ENCODE results near the gene BTG2. TPM values are rescaled to one million over a fixed set of nuclear protein-coding genes. Genes with fewer than 3 reads are reported as not detected.
A peak's percentile ranks its signal among the peaks of the same experiment; 100 is the strongest.

The BTG2 gene
- polyA plus RNA-seq, 2 donors = 9.4 to 27.3 TPM

DNA sequence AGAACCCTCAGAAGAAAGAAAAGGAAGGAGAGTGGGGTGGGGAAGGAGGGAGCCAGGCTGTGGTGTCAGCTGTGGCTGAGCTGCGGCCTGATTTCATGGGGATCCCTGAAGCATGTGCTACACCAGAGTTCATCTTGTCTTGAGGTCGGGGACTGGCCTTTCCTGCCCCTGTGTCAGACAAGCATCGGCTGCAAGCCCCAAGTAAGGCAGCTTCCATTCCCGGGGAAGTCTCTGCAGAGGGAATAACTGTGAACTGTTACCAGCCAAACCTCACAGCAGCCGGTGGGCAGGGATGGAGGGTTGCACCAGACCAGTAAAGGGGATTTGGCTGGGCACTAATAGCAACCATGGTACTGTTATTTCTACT lies 35.7 kb upstream of the BTG2 start:
- Histone ChIP-seq H3K4me3 (ENCODE audit: low read depth in 1 of 2, low read length in 2 of 2) (no peak overlapping the region), H3K36me3 (ENCODE audit: control insufficient read depth in 2 of 2, insufficient read depth in 2 of 2, low read length in 1 of 2) (no peaks in the 10 kb centered on the region), H3K9me3 (ENCODE audit: control insufficient read depth in 2 of 2, insufficient read depth in 1 of 2, low read depth in 1 of 2, low read length in 1 of 2) (no peaks in the 10 kb centered on the region), H3K27me3 (ENCODE audit: control insufficient read depth in 1 of 2, insufficient read depth in 2 of 2, low read length in 2 of 2) (no peaks in the 10 kb centered on the region), H3K4me1 (ENCODE audit: control insufficient read depth in 2 of 2, insufficient read depth in 2 of 2, low read length in 1 of 2) (peaks cover 3 to 16% of the 10 kb centered on the region in 2 donors), H3K27ac (ENCODE audit: low read depth in 2 of 2, low read length in 1 of 2) (no peak overlapping the region)
- WGBS, 2 donors = 70 to 75% methylated on average over 5 of the region's 5 CpGs

DNA sequence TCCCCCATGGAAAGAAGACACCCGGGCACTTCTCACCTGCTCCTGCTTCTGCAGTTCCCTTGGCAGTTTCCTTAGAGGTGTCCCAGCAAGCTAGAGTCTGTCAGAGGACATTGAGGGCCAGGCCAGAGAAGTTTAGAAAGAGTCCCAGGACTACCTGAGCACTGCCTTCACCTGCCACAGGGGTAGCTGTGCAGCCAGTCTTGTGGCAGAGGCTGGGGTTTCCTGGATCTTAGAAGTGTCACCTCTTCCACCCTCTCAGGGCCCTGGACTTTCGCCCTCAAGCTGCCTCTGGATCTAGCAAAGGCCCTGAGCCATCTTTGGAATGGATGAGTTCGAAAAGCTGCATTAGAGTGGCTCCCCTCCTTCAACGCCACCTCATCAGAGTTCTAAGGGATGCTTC lies 34.9 kb upstream of the BTG2 start:
- Histone ChIP-seq H3K36me3 (ENCODE audit: control insufficient read depth in 2 of 2, insufficient read depth in 2 of 2, low read length in 1 of 2) (no peaks in the 10 kb centered on the region), H3K27me3 (ENCODE audit: control insufficient read depth in 1 of 2, insufficient read depth in 2 of 2, low read length in 2 of 2) (no peaks in the 10 kb centered on the region), H3K4me3 (ENCODE audit: low read depth in 1 of 2, low read length in 2 of 2) (no peak overlapping the region), H3K27ac (ENCODE audit: low read depth in 2 of 2, low read length in 1 of 2) (no peak overlapping the region), H3K4me1 (ENCODE audit: control insufficient read depth in 2 of 2, insufficient read depth in 2 of 2, low read length in 1 of 2) (peaks cover 4 to 21% of the 10 kb centered on the region in 2 donors), H3K9me3 (ENCODE audit: control insufficient read depth in 2 of 2, insufficient read depth in 1 of 2, low read depth in 1 of 2, low read length in 1 of 2) (no peaks in the 10 kb centered on the region)
- WGBS, 2 donors = 81 to 84% methylated on average over 4 of the region's 4 CpGs

- no peaks in the 10 kb centered on the region for H3K9me3 ChIP-seq (ENCODE audit: control insufficient read depth in 2 of 2, insufficient read depth in 1 of 2, low read depth in 1 of 2, low read length in 1 of 2)
- H3K27ac ChIP-seq (ENCODE audit: low read depth in 2 of 2, low read length in 1 of 2) = no peak overlapping the region
- peaks cover 9 to 21% of the 10 kb centered on the region in 2 donors for H3K4me1 ChIP-seq (ENCODE audit: control insufficient read depth in 2 of 2, insufficient read depth in 2 of 2, low read length in 1 of 2)
- no peaks in the 10 kb centered on the region for H3K36me3 ChIP-seq (ENCODE audit: control insufficient read depth in 2 of 2, insufficient read depth in 2 of 2, low read length in 1 of 2)
- no peak overlapping the region for H3K4me3 ChIP-seq (ENCODE audit: low read depth in 1 of 2, low read length in 2 of 2)
- 36 to 41% methylated on average over 8 of the region's 8 CpGs for WGBS, 2 donors
- no peaks in the 10 kb centered on the region for H3K27me3 ChIP-seq (ENCODE audit: control insufficient read depth in 1 of 2, insufficient read depth in 2 of 2, low read length in 2 of 2)
These were observed 34.1 kb upstream of the BTG2 start for GRCh38 chr1:203271018-203271743.

- no peaks in the 10 kb centered on the region for H3K27me3 ChIP-seq (ENCODE audit: control insufficient read depth in 1 of 2, insufficient read depth in 2 of 2, low read length in 2 of 2)
- H3K4me3 ChIP-seq (ENCODE audit: low read depth in 1 of 2, low read length in 2 of 2) = no peak overlapping the region
- 61 to 63% methylated on average over 6 of the region's 6 CpGs for WGBS, 2 donors
- H3K9me3 ChIP-seq (ENCODE audit: control insufficient read depth in 2 of 2, insufficient read depth in 1 of 2, low read depth in 1 of 2, low read length in 1 of 2) = no peaks in the 10 kb centered on the region
- H3K36me3 ChIP-seq (ENCODE audit: control insufficient read depth in 2 of 2, insufficient read depth in 2 of 2, low read length in 1 of 2) = no peaks in the 10 kb centered on the region
- no peak overlapping the region for H3K27ac ChIP-seq (ENCODE audit: low read depth in 2 of 2, low read length in 1 of 2)
- H3K4me1 ChIP-seq (ENCODE audit: control insufficient read depth in 2 of 2, insufficient read depth in 2 of 2, low read length in 1 of 2) = peaks cover 9 to 23% of the 10 kb centered on the region in 2 donors
These were observed 33.2 kb upstream of the BTG2 start for GRCh38 chr1:203271962-203272632.

- 23% methylated on average over 17 of the region's 17 CpGs for WGBS, 2 donors
- H3K27me3 ChIP-seq (ENCODE audit: control insufficient read depth in 1 of 2, insufficient read depth in 2 of 2, low read length in 2 of 2) = no peaks in the 10 kb centered on the region
- H3K36me3 ChIP-seq (ENCODE audit: control insufficient read depth in 2 of 2, insufficient read depth in 2 of 2, low read length in 1 of 2) = no peaks in the 10 kb centered on the region
- peak overlapping the region in 1 of 2 donors; percentile 98 for H3K27ac ChIP-seq (ENCODE audit: low read depth in 2 of 2, low read length in 1 of 2)
- H3K9me3 ChIP-seq (ENCODE audit: control insufficient read depth in 2 of 2, insufficient read depth in 1 of 2, low read depth in 1 of 2, low read length in 1 of 2) = no peaks in the 10 kb centered on the region
- H3K4me1 ChIP-seq (ENCODE audit: control insufficient read depth in 2 of 2, insufficient read depth in 2 of 2, low read length in 1 of 2) = peaks cover 7 to 23% of the 10 kb centered on the region in 2 donors
- no peak overlapping the region for H3K4me3 ChIP-seq (ENCODE audit: low read depth in 1 of 2, low read length in 2 of 2)
These were observed 32.6 kb upstream of the BTG2 start for GRCh38 chr1:203272633-203273205.

DNA sequence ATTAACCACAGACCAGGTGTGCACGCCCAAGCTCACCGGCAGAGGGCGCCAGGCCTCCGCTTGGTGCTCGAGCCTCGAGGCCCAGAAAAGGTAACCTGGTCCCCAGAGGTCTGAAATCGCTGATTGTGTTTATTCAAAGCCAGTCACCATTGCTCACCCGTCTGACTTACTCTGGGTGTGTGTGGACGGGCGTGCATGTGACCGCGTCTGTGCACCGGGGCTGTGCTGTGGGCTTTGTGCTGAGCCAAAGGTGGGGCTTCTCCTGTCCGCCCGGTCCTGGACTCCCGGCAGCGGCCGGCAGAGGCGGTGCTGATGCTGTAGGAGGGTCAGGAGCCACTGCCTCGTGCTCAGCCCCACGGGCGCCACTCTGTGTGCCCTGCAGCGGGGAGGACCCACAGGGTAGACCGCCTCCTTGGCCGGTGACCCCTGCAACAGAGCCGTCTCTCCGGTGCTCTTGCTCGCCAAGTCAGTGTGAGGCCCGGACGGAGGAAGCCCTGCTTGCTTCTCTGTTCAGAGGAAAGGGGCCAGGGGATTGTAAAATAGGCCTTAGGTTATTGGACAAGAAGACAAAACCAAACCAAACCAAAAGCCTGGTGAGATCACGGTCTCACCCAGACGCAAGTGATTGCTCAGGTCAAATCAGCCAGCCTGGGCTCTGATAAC lies 32.0 kb upstream of the BTG2 start:
- H3K4me1 ChIP-seq (ENCODE audit: control insufficient read depth in 2 of 2, insufficient read depth in 2 of 2, low read length in 1 of 2) = peaks cover 6 to 26% of the 10 kb centered on the region in 2 donors
- no peak overlapping the region for H3K4me3 ChIP-seq (ENCODE audit: low read depth in 1 of 2, low read length in 2 of 2)
- no peaks in the 10 kb centered on the region for H3K9me3 ChIP-seq (ENCODE audit: control insufficient read depth in 2 of 2, insufficient read depth in 1 of 2, low read depth in 1 of 2, low read length in 1 of 2)
- H3K36me3 ChIP-seq (ENCODE audit: control insufficient read depth in 2 of 2, insufficient read depth in 2 of 2, low read length in 1 of 2) = no peaks in the 10 kb centered on the region
- H3K27ac ChIP-seq (ENCODE audit: low read depth in 2 of 2, low read length in 1 of 2) = peak overlapping the region; percentile 87 to 98
- 15 to 21% methylated on average over 32 of the region's 32 CpGs for WGBS, 2 donors
- no peaks in the 10 kb centered on the region for H3K27me3 ChIP-seq (ENCODE audit: control insufficient read depth in 1 of 2, insufficient read depth in 2 of 2, low read length in 2 of 2)

- Histone ChIP-seq H3K4me3 (ENCODE audit: low read depth in 1 of 2, low read length in 2 of 2) (no peak overlapping the region), H3K27ac (ENCODE audit: low read depth in 2 of 2, low read length in 1 of 2) (peak overlapping the region; percentile 87 to 98), H3K27me3 (ENCODE audit: control insufficient read depth in 1 of 2, insufficient read depth in 2 of 2, low read length in 2 of 2) (no peaks in the 10 kb centered on the region), H3K36me3 (ENCODE audit: control insufficient read depth in 2 of 2, insufficient read depth in 2 of 2, low read length in 1 of 2) (no peaks in the 10 kb centered on the region), H3K4me1 (ENCODE audit: control insufficient read depth in 2 of 2, insufficient read depth in 2 of 2, low read length in 1 of 2) (peaks cover 6 to 29% of the 10 kb centered on the region in 2 donors), H3K9me3 (ENCODE audit: control insufficient read depth in 2 of 2, insufficient read depth in 1 of 2, low read depth in 1 of 2, low read length in 1 of 2) (no peaks in the 10 kb centered on the region)
- WGBS, 2 donors = 63 to 65% methylated on average over 12 of the region's 12 CpGs
These were observed 31.3 kb upstream of the BTG2 start for GRCh38 chr1:203273869-203274602.

- Histone ChIP-seq H3K4me3 (ENCODE audit: low read depth in 1 of 2, low read length in 2 of 2) (no peak overlapping the region), H3K9me3 (ENCODE audit: control insufficient read depth in 2 of 2, insufficient read depth in 1 of 2, low read depth in 1 of 2, low read length in 1 of 2) (no peaks in the 10 kb centered on the region), H3K36me3 (ENCODE audit: control insufficient read depth in 2 of 2, insufficient read depth in 2 of 2, low read length in 1 of 2) (no peaks in the 10 kb centered on the region), H3K27me3 (ENCODE audit: control insufficient read depth in 1 of 2, insufficient read depth in 2 of 2, low read length in 2 of 2) (no peaks in the 10 kb centered on the region), H3K27ac (ENCODE audit: low read depth in 2 of 2, low read length in 1 of 2) (peak overlapping the region; percentile 87 to 98), H3K4me1 (ENCODE audit: control insufficient read depth in 2 of 2, insufficient read depth in 2 of 2, low read length in 1 of 2) (peaks cover 6 to 29% of the 10 kb centered on the region in 2 donors)
- 41 to 53% methylated on average over 12 of the region's 12 CpGs for WGBS, 2 donors
These were observed 30.5 kb upstream of the BTG2 start for GRCh38 chr1:203274603-203275381.
